GM19193 (cell line): ENCODE measurements around the gene HES7.

Experiments
- POLR2A ChIP-seq: IDR thresholded peaks from 4 replicates; pipeline ENCODE4 v1.6.1; 2011; ENCODE audit not compliant: insufficient read depth, insufficient read length; ENCODE audit errors: extremely low read depth

Gene HES7

DNA sequence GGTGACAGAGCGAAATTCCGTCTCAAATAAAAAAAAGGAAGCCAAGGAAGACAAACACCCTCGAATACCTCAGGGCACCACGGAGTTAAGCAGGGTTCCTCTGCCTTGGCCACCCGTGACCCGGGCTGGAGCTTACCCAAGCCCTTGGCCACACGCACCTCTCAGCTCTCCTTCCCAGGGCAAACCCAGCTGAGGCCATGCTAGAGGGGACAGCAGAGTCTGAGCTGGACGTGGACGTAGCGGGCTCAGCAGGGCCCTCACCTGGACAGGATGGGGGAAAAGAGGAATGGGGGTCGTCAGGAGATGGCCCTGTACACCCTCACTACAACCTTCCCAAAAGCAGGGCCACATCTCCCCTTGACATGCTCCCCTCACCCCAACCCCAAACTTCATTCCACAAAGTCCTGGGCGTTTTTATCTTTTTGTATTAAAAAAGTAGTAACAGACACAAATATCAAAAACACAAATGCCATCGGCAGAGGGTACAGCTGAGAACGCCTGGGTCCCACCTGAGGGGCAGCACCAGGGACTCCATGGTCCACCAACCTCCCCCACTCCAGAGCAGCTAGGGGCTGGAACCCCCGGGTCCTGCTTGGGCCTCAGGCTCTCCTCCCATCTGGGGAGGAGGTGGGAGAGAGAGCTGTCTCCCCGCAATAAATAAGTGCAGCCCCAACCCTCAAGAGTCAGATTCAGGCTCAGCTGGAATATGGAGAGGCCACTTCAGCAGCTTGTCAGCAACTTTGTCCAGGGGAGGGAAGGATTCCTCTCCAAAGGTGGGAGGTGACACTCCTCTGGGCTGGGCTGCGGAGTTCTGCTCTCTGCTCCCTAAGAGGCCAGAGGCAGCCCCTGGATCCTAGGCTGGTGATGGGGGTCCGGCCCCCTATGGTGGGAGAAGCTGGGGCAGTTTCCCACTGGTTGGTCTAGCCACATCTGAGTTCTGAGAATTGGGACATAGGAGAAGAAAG lies 16.4 kb upstream of the HES7 start:
- no peak for TF ChIP-seq POLR2A

DNA sequence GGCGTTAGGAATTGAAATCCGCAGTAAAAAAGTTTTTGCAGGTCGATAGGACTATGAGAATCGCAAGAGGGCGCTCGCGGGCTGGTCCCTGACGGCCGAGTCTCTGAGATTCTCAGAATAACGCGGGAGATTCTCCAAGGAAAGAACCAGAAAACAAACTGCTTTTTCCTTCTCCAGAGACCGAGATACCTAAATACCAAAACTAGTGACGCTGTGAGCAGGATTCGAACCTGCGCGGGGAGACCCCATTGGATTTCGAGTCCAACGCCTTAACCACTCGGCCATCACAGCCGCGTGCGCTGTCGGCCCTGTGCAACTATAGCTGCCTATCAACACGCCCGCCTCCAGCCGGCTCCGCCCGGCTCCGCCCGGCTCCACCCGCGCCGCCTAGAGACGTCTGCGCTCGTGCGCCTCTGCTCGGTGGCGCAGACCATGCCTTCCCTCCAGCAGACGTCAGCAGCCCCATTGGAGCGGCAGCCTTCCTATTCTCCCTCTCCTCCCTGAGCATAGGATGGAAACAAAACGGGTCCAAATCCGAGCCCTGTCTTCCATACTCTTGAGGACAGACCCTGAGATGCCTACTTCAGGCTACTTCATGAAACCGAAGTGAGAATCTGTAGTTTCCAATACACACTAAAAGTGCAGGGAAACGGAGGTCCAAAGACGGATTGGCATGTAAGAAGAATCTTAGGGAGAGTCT lies 14.9 kb upstream of the HES7 start:
- TF ChIP-seq POLR2A, result peak; percentile 54

DNA sequence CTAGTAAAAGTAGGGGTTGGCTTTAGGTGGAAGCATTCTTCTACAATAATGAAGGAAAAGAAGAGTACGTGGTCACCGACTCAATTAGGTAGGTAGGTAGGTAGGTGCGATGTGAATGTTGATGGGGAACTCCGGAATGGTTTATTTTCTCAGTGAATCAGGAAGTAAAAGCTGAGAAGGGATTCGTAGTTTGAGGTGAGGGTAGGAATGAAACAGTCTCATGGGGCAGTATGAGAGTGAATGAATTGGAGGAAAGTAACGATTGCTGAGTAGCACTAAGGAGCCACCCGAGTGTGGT lies 14.4 kb upstream of the HES7 start:
- TF ChIP-seq POLR2A, result no peak

DNA sequence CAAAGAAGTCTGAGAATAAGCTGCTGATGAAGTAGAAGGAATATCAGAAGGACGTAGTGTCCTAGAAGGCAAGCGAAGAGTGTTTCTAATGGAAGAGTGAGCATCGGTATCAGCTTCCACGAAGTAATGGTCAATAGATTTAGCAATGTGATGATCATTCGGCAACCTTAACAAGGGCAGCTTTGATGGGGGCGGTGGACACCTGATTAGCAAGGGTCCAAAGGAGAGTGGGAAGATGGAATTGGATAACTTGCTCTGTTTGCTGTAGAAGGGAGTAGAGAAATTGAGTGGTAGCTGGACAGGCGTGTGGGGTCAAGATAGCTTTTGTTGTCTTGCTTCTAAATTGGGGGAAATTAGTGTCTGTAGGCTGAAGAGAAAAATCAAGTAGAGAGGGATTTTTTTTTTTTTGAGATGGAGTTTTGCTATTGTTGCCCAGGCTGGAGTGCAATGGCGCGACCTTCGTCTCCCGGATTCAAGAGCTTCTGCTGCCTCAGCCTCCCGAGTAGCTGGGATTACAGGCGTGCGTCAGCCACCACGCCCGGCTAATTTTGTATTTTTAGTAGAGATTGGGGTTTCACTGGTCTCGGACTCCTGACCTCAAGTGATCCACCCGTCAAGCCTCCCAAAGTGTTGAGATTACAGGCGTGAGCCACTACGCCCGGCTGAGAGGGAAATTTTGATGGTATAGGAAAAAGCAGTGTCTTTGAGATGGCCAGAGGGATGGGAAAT lies 13.9 kb upstream of the HES7 start:
- TF ChIP-seq POLR2A, result no peak

DNA sequence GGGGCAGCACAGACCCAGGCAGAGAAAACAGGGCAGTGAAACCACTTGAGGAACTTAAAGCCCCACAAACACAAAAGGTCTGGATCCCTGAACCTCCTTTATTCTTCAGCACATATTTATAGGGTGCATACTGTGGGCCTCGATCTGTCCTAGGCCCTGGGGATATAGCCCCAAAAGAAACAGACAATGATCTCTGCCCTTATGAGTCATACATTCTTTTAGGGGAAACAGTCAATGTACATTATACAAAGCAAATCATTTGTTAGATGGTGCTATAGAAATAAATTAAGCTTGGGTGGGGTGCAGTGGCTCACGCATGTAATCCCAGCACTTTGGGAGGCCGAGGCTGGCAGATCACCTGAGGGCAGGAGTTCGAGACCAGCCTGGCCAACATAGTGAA lies 10.0 kb upstream of the HES7 start:
- TF ChIP-seq POLR2A, result no peak

DNA sequence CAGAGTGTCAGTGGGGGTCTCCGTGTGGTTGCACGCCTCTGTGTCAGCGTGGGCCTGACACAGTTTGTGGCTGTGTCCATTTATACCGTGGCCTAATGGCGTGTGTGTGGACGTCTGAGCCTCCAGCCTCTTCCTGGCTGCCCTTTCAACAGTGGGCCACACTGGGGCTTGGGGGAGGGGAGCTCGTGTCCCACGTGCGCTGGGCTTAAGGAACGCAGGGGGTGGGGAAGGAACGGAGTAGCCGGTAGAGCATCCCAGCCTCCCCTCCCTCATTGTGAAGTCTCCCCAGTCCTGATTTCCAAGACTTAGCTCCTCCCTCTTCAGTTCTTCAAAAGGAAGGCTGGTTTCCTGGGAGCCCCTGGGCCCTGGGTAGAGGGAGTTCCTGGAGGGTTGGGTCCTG lies 9.5 kb upstream of the HES7 start:
- no peak for TF ChIP-seq POLR2A

DNA sequence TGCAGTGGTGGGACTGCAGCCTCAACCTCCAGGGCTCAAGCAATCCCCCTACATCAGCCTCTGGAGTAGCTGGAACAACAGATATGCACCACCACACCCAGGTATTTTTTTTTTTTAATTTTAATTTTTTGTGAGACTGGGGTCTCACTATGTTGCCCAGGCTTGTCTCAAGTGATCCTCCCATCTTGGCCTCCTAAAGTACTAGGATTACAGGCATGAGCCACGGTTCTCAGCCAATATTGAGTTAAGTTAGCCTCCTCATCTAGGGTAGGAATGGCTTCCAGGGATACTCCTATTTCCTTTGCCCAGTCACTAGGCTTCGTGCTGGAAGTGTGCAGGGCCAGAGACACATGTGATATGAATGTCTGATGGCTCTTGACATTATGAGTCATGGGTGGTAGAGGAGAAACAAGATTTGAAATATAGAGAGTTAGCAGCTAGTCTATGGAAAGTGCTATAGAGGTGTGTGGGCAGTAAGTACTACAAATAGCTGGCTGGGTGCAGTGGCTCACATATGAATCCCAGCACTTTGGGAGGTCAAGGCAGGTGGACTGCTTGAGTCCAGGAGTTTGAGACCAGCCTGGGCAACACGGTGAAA lies 8.0 kb upstream of the HES7 start:
- no peak for TF ChIP-seq POLR2A

DNA sequence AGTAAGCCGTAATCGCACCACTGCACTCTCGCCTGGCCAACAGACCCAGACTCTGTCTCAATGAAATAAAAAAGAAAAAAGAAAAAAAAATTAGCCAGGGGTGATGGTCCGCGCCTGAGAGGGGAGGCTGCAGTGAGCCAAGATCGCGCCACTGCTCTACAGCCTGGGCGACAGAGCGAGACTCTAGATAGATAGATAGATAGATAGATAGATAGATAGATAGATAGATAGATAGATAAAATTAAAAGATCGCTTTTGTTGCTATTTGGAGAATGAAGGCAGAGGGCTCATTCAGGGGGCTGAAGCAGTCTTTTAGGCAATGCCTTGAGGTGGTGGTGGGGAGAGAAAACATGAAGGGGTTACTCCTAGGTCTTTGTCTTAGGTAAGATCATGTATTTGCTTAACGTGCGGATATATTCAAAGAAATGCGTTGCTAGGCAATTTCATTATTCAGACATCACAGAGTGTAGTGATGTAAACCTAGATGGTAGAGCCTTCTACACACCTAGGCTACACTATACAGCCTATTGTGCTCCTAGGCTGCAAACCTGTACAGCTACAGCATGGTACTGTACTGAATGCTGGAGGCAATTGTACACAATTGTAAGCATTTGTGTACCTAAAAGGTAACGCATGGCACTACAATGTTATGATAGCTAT lies 4.3 kb upstream of the HES7 start:
- TF ChIP-seq POLR2A, result no peak

DNA sequence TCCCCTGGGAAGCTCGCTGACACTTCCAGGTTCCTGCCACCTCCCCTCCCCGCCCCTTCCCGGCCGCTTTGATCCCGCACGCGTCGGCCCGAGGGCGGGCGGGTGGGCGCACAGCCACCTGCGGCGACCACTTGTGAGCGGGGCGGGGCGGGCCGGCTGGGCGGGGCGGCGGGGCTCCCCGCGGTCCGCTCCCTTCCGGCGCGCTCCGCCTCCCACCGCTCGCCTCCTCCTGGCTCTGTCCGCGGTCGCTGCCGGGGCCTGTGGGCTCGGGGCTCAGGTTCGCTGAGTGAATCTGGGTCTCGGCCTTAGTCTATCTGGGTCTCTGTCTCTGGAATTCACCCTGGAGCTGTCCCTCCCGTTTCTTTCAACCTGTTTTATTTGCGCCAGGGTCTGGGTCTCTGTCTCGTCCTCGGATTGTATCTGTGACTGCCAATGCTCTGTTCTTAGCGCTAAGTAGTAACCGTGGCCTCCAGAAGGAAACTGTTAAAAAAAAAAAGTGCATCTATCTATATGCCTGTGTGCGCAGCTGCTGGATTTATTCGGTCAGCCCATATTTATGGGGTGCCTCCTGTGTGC lies 2.7 kb upstream of the HES7 start:
- peak; percentile 37 for TF ChIP-seq POLR2A

DNA sequence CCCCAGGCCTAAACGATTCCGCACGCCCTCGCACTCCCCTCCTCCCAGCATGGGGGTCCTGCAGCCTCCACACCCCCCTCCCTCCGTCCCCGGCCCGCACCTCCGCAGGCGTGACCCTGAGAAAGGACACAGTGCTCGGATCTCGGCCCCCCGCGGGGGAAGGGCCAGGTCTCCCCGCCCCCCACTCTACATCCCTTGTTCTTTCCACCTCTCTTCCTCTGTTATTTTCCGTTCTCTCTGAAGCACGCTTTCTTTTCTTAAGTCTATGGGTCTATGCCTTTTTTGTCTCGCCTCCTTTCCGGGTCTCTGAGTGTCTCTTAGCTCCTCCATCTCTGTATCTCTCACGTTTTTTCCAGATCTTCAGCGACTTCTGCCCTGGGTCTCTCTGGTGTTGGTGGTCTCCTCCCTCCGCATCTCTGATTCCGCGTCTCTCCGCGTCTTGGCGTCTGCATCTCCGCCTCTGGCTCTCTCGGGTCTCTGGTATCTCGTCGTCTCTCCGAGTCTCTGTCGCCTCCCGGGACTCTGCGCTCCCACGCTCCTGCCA lies 2.1 kb upstream of the HES7 start:
- no peak for TF ChIP-seq POLR2A

DNA sequence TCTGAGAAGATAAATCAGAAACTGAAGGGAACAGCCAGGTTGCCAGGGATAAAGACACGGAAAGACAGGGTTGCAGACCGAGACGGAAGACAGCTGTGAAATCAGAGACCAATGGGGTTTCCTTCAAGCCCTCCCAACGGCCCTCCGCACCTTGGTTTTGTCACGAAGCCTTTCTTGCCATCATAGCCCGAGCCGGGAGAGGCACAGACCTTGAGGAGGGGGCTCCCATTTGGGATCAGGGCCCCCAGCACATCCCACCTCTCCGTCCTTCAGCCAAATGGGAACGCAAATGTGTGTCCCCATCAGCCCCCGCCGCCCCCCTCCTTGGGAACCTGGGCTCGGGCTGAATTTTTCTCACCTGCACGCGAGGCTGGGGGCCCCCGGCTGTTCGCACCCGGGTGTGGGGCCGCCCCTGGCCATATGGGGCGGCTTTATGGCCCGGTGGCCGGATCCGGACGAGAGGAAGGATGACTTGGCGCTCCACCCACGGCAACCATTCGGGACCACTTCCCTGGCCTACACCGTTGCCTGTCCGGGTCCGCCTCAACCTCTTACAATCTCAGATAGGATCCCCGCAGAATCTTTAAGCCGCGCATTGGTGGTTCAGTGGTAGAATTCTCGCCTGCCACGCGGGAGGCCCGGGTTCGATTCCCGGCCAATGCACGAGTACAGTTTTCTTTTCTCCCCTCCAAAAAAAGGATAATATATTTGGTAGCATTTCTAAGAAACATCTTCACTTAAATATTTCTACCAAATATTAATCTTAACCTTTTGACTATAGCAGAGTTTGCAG lies 1.4 kb upstream of the HES7 start:
- peak; percentile 35 for TF ChIP-seq POLR2A

DNA sequence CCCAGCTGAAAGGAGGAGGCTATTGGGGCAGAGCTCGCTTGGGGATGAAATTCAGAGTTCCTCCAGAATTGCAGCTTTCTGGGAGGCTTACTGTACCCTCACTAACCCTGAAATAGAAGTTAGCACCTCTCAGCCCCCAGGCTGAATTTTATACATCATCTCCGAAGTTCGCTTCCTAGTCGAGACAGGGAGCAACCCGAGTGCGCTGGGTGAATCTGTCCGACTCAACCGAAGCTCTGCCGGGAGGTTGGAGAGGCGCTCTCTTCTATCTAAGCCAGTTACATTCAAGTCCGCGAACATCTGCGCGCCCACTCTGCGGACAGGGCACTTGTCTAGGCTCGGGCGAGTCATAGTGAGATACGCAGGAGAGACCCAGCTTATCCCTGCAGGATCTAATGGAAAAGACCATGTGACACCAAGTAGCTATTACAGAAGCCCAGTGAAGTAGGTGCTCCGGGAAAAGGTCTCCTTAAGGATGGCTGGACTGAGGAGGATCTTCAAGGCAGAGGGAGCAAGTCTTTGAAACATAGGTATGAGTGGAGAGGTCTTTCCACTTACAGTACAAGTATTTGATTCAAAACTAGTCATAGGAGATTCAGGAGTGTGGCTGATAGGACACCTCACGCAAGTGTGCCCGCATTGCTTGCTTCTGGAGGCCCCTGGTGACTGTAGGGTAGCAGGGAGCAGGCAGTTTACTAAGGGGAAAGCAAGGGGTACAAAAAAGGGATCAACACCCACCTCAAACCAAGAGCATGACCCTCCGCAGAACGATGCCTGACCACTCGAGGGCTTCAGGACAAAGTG lies 646 bp upstream of the HES7 start:
- TF ChIP-seq POLR2A, result no peak

DNA sequence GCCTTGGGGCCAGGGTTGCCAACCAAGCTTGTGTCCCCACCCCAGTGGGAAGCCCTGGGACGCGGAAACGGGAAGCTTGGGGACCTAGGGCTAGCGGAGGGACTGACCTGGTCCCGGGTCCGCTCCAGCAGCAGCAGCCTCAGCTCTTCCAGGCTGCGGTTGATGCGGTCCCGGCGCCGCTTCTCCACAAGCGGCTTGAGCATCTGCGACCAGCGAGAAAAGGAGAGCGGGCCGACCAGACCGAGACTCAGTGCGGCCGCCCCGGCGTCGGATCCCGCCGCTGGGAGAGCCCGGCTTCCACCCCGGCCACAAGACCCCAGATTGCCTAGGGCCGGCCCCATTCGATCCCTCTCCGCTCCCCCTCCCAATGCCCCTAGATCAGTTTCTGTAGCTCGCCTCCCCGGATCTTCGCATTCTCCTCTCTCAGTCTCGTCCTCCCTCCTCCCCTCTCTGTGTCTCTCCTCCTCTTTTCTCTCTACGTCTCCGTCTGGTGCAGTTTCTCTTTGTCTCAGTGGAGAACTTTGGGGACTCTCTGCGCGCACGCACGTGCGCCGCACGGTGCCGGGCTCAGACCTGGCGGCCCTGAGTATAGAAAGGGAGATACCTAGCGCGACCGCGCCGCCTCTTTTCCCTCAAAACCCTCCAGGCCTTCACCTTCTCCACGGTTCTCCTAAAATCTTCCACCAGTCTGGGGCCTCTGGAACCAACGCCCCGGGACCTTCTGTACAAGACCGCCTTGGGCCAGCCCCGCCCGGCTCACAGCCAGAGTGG lies 797 bp downstream of the HES7 start:
- no peak for TF ChIP-seq POLR2A
